ENCODE results near the gene ZNF479.
"Not testable (repeated sequence)": the region's sequence is repeated elsewhere in the genome, so short reads cannot be mapped to it uniquely, and the experiment has no call there.

ZNF479 gene

GRCh38 chr7:57132336-57132735 lies at the start of gene ZNF479:
Gene ZNF479, minus strand, starts transcription at chr7:57132436. Its CDS starts 112 bp downstream, at chr7:57132324.
- DNase-seq (ENCODE audit: low spot score): not testable (repeated sequence)

GRCh38 chr7:57182031-57182430 lies 49.8 kb upstream of the ZNF479 start:
- no peak for DNase-seq (ENCODE audit: low spot score)

- no peak for DNase-seq (ENCODE audit: low spot score)
These were observed 49.0 kb upstream of the ZNF479 start for GRCh38 chr7:57181281-57181680.

GRCh38 chr7:57179776-57180415 lies 47.7 kb upstream of the ZNF479 start:
- no peak for DNase-seq (ENCODE audit: low spot score)

GRCh38 chr7:57178768-57179139 lies 46.5 kb upstream of the ZNF479 start:
- DNase-seq (ENCODE audit: low spot score): no peak

- no peak for DNase-seq (ENCODE audit: low spot score)
These were observed 45.9 kb upstream of the ZNF479 start for GRCh38 chr7:57177856-57178767.

GRCh38 chr7:57176928-57177635 lies 44.8 kb upstream of the ZNF479 start:
- DNase-seq (ENCODE audit: low spot score): no peak

GRCh38 chr7:57165285-57165899 lies 33.2 kb upstream of the ZNF479 start:
- DNase-seq (ENCODE audit: low spot score): no peak

GRCh38 chr7:57120123-57120784 lies 12.0 kb downstream of the ZNF479 start:
- DNase-seq (ENCODE audit: low spot score): not testable (repeated sequence)

Measured in hematopoietic multipotent progenitor cell treated with erythropoietin and hydrocortisone succinate and interleukin-3 and kit ligand, for 17 days (in vitro differentiated cells).